HG03064 (cell line): Measurements from ENCODE around the gene SIRPB1.
"Not testable (repeated sequence)": the region's sequence is repeated elsewhere in the genome, so short reads cannot be mapped to it uniquely, and the experiment has no call there.

Experiments
- ATAC-seq: cut with Tn5 transposase; IDR thresholded peaks from one replicate; pipeline ENCODE4 v1.9.1; 2021; ENCODE audit warnings: low read depth; ENCODE audit not compliant: unreplicated experiment

SIRPB1 gene

GRCh38 chr20:1619861-1620444 is at the start of gene SIRPB1:
Gene SIRPB1, minus strand, starts transcription at chr20:1620009. Its CDS starts 65 bp downstream, at chr20:1619944.
- no peak for ATAC-seq

DNA sequence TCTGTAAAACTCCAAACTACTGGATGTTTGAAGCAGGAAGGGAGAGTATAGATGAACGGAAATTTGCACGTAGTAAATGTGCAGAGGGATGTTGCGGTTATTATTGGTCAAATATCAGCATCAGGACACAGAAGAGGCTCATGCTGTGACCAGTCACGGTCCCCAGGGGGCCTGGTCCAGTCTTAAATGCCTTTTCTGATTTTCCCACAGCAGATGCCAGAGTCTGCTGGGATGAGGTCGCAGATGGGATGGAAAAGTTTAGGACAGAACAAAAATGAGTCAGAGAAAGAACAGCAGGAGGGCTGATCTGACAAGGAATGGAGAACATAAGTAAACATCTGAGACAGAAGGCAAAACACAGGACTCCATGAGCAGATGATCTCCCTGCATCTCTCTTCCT is 49.5 kb upstream of the SIRPB1 start:
- no peak for ATAC-seq

DNA sequence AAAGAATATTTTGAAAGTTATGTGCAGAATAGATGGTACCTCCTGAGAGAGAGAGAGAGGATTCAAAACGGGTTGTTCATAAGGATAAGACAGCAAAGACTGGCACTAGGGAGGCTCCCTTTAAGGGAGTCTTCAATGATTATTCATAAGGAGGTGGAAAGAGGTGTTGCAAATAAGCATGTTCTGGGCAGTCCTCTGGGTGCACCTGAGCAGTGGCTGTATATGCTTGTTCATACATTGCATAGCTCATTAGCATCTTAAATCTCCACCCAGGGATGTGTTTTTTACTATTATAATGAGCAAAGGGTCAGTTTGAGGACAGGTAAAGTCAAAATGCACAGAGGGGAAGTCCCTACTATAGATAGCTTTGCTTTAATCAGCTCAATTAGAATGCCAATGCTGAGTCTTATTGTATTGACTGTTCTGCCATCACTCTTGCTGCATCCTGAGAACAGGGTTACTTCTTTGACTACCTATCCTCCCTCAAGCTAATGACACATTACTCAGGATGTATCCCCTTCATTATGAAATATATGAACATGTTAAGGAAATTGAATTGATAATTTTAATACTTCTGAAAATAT is 47.8 kb upstream of the SIRPB1 start:
- no peak for ATAC-seq

GRCh38 chr20:1666802-1667201 is 47.0 kb upstream of the SIRPB1 start:
- ATAC-seq, result no peak

GRCh38 chr20:1665345-1665744 is 45.5 kb upstream of the SIRPB1 start:
- no peak for ATAC-seq

DNA sequence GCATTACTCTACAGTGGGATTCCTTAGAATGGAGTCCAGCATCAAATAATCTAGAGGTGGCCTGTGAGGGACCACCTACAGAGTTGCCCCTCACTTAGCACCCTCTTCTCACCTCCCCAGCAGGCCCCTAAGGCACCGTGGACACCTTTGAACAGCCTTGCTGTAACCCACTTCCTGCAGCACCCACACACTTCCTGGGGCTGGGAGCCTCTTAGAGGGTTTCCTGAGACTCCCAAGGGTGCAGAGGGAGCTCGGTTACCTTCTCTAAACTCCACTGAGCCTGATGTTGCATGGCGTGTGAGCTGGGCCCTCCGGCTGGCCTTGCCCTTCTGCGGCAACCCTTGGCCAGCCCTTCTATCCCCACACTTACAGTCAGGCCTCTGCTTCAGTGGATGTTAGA is 45.1 kb upstream of the SIRPB1 start:
- no peak for ATAC-seq

- ATAC-seq, result no peak
These were observed 44.1 kb upstream of the SIRPB1 start for GRCh38 chr20:1663917-1664316.

- ATAC-seq, result no peak
These were observed 41.9 kb upstream of the SIRPB1 start for GRCh38 chr20:1661542-1662299.

DNA sequence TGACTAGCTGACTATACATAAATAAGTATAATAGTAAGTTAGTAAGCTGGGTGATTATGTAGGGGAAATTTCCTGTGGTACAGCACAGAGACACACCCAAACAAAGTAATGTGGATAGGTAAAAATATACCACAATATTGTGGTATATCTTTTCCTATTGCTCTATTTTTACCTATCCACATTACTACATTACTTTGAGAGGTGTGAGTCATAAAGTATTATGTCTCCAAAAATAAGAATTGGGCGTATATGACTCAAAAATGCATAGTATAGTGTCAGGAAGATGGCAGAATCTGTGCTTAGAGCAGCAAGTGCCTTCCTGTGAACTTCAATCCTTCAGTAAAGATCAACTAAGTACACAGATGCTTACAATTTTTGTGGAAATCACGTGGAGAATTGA is 40.4 kb upstream of the SIRPB1 start:
- no peak for ATAC-seq

GRCh38 chr20:1657556-1658334 is 37.9 kb upstream of the SIRPB1 start, which contains the start of gene SIRPG:
Gene SIRPG, minus strand, starts transcription at chr20:1657779. Its CDS starts 65 bp downstream, at chr20:1657714.
- no peak for ATAC-seq

DNA sequence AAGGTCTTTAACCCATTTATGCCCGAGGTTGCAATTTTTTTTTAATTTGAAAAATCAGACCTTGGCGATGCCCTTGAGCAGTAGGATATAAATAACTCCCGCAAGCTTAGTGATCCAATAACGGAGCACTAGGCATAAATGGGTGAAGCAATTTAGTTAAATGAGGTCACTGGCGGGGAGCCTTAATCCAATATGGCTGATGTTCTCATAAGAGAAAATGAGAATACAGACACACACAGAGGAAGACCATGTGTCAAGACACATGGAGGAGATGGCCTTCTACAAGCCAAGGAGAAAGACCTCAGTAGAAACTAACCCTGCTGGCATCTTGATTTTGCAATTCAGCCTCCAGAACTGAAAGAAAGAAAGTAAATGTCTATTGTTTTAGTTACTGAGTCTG is 37.0 kb upstream of the SIRPB1 start:
- no peak for ATAC-seq

GRCh38 chr20:1654996-1655395 is 35.2 kb upstream of the SIRPB1 start:
- no peak for ATAC-seq

DNA sequence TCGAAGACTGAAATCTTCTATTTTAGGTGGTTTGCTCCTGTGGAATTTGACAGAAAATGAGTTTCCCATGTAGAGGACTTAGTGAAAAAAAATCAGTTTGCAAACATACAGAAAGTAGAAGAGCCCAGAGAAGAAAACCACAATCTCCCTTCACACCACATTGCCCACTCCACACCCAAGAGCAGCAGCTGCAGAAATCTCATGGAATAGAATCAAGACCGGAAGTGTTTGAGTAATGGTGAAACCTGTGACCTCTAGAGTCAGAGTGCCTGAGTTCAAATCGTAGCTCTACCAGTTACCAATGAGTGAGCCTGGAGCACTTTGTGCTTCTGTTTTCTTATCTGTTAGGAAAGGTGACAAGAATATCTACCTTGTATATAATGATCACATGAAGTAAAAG is 33.2 kb upstream of the SIRPB1 start:
- ATAC-seq, result no peak

DNA sequence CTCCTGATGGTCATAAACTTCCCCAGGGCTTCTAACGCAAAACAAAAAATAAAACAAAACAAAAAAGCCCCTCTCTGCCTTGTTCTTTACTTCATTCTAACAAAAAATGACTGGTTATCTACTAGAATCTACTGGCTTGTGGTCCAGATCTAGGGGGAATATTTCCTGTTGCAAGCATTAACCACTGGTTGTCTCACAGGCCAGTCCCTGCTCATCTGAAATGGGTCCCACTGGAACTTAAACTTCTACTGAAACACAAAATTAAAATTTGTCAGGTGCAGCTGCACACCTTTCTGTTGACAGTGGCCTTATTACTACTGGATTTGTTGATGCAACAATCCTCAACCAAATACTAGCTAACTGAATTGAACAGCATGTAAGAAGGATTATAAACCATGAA is 32.3 kb upstream of the SIRPB1 start:
- ATAC-seq, result no peak

DNA sequence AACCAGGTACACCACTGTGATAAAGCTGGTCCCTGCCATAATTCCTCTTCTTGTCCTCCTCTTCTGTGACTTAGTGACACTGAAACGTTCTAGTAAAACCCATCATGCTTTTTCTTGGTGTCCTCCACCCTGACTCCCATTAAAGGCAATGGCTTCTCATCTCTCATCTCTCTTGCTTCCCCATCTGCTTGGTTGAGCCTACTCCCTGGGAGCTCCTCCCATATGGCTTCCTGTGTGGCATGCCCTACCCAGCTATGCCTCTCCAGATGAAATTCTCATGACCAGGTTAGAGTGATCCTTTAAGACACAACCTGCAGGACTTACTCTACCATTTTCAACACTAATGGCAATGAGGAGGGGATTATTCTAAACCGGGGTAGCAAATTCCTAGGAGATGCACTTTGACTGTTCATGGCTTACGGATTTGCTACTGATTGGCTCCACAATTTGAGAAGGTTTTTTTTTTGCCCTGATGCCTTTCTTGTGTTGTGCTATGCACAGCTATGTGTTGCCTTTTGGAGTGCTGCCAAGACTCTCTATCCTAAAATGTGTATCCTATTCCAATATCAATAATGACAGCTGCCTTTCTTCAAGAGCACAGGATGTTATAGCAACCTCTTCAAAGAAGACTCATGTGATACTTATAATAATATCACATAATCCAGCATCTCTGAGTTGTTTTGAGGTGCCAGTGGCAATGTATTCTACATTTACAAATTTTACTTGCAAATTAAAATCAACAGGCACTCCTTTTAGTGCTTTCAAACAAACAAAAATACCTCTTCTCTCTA is 31.7 kb upstream of the SIRPB1 start:
- ATAC-seq, result no peak

- no peak for ATAC-seq
These were observed 28.3 kb upstream of the SIRPB1 start for GRCh38 chr20:1648101-1648500.

DNA sequence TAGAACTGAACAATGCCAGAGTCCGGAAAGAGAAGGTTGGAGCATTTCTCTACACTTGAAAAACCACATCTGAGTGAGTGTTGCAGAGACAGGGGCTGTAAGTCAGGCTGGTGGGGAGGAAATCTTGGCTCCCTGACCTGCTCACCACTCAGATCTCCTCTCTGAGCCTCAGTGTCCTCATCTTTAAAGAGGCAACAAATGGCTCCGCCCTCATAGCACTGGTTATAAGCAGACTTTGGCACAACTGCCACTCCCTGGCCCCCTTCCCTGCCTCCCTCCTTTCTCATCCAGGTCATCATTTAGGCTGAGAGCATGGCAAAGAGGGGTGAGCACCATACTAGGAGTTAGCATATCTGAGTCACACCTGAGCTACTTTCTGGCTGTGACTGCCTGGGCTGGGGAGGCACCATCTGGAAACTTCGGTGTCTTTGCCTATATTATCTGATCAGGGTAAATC is 27.2 kb upstream of the SIRPB1 start:
- ATAC-seq, result no peak

DNA sequence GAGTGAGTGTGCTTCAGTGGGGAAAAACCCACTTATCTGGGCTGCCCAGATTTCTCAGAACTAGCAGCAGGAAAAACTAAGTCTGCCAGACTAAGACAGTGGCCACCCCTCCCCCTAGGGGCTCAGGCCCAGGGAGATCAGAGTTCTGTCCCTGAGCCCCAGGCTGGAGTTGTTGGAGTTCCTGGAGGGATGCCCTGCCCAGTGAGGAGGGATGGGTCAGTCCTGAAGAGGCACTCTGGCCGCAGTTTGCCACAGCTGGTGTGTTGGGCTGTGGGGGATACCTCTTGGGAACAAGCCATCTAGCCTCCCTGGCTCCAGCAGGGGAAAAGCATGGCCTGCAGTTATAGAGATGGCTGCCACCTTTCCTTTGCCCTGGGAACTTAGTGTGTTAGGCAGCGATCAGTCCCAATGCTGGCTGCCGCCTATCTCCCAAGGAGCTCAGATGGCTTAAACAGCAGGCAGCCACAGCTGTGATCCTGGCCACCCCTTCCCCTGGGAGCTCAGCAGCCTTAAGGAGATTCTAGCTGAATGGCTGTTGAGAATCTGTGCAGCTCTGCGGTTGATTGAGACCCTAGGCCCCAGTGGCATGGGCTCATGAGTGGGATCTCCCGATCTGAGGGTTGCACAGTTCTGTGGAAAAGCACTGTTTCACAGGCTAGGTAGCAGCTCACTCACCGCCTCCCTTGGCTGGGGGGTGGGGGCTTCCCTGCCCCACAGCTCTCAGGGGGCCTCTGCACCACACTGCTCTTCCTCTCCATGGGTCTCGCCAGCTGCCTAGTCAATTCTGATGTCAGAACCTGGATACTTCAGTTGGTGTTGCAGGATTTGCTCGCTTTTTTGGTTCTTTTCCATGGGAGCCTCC is 24.5 kb upstream of the SIRPB1 start:
- ATAC-seq, result no peak

DNA sequence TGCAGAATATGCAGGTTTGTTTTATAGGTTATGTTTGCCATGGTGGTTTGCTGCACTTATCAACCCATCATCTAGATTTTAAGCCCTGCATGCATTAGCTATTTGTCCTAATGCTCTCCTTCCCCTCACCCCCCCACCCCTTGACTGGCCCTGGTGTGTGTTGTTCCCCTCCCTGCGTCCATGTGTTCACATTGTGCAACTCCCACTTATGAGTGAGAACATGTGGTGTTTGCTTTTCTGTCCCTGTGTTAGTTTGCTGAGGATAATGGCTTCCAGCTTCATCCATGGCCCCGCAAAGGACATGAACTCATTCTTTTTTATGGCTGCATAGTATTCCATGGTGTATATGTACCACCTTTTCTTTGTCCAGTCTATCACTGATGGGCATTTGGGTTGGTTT is 18.8 kb upstream of the SIRPB1 start:
- not testable (repeated sequence) for ATAC-seq
